Uterus (tissue), 2 donors: ENCODE measurements around the gene DUSP1.

Experiments used
- CTCF ChIP-seq, 4 experiments: fragments of 200-600 bp in 2 of 4; fragments of 450-650 bp in 2 of 4; sonication (generic) in 2 of 4; IDR thresholded peaks; one replicate each; pipeline ENCODE4 v1.5.1; 2016 to 2019; ENCODE audit warnings: antibody characterized with exemption in 4 of 4, mild to moderate bottlenecking in 2 of 4, moderate library complexity in 1 of 4
- POLR2A ChIP-seq, 2 donors: fragments of 450-650 bp; IDR thresholded peaks; one replicate each; pipeline ENCODE4 v1.6.1; 2016; ENCODE audit warnings: antibody characterized with exemption in 2 of 2, mild to moderate bottlenecking in 1 of 2, moderate library complexity in 1 of 2

GRCh38 chr5:172720655-172721054 is 50.3 kb downstream of the DUSP1 start:
- TF ChIP-seq CTCF (IDR thresholded peaks at IDR 0.05) (no peak), POLR2A (IDR thresholded peaks at IDR 0.05) (no peak)
